Fibroblast of upper back skin (primary cell): ENCODE results near the gene ZFC3H1.
"Not testable (repeated sequence)": the region's sequence is repeated elsewhere in the genome, so short reads cannot be mapped to it uniquely, and the experiment has no call there.

Experiments
- DNase-seq: peaks from one replicate; pipeline ENCODE4 v3.0.0-alpha.2; 2013

Gene ZFC3H1

GRCh38 chr12:71663561-71664410, at the start of gene ZFC3H1, which contains the start of gene THAP2:
TSS of gene ZFC3H1 (minus strand) at chr12:71663848. CDS start at chr12:71663610, 238 bp downstream.
TSS of gene THAP2 (plus strand) at chr12:71664301. CDS start at chr12:71664510, 209 bp downstream.
- peak; percentile 100 for DNase-seq

- DNase-seq = peak; percentile 90
Observed at GRCh38 chr12:71710276-71711125, 46.9 kb upstream of the ZFC3H1 start.

- DNase-seq = peak; percentile 34
Observed at GRCh38 chr12:71708658-71709057, 45.0 kb upstream of the ZFC3H1 start.

GRCh38 chr12:71704920-71705319, 41.3 kb upstream of the ZFC3H1 start:
- no peak for DNase-seq

- DNase-seq = no peak
Observed at GRCh38 chr12:71703206-71703605, 39.6 kb upstream of the ZFC3H1 start.

- no peak for DNase-seq
Observed at GRCh38 chr12:71702590-71702989, 38.9 kb upstream of the ZFC3H1 start.

DNA sequence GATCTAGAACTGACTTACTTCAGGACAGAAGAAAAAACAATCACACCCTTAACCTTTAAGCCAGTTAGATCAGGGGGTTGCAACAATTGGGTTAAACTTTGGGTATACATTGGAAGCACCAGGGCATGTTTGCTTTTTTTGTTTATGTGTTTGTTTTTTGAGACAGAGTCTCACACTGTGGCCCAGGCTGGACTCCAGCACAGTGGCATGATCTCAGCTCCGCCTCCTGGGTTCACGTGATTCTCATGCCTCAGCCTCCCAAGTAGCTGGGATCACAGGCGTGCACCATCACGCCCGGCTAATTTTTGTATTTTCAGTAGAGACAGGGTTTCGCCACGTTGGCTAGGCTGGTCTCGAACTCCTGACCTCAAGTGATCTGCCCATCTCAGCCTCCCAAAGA, 38.5 kb upstream of the ZFC3H1 start:
- DNase-seq = not testable (repeated sequence)

GRCh38 chr12:71695782-71696181, 32.1 kb upstream of the ZFC3H1 start:
- DNase-seq = no peak

DNA sequence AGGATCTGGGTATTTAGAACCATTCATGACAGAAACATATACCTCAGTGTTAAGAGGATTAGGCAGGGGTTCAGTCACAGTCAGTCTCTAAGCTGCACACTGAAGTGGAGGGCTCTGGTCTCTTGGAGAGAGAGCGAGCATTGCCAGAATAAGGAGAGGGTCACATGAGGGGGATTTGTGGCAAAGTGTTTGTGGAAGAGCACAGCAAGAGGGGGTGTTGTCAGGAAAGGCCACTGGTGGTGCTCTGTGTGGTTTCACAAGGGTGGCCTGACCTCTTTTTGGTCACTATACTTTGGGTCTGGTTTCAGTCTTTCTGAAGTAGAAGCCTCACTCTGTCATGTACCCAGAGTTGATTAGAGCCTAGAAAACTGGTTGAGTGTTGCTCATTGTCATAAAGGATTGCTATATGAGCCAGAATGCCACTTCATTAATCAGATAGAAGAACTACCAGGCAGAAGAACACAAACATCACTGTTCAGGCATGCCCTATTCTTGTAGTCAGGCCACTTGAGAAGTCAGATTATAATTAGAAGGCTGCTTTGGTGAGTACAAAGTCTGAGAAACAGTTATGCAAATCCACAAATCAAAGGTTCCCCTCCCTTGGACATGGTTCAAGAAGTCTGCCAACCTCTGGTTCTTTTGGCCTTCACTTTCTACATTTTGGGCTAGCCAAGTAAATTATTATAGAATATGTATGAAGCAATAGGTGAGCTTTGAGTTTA, 30.6 kb upstream of the ZFC3H1 start:
- DNase-seq = no peak

- not testable (repeated sequence) for DNase-seq
Observed at GRCh38 chr12:71693651-71694050, 30.0 kb upstream of the ZFC3H1 start.

DNA sequence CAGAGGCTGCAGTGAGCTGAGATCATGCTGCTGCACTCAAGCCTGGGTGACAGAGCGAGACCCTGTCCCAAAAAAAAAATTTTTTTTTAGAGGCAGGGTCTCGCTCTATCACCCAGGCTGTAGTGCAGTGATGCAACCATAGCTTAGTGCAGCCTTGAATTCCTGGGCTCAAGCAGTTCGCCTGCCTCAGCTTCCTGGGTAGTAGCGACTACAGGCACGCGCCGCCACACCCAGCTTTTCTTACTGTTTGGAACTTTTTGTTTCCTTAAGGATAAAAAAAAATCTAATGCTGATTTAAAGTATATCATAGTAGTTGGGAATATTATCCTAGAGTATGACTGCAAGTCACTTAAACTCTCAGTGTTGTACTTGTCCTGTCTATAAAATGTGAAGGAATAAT, 29.5 kb upstream of the ZFC3H1 start:
- DNase-seq = no peak

GRCh38 chr12:71691504-71692129, 28.0 kb upstream of the ZFC3H1 start:
- no peak for DNase-seq

DNA sequence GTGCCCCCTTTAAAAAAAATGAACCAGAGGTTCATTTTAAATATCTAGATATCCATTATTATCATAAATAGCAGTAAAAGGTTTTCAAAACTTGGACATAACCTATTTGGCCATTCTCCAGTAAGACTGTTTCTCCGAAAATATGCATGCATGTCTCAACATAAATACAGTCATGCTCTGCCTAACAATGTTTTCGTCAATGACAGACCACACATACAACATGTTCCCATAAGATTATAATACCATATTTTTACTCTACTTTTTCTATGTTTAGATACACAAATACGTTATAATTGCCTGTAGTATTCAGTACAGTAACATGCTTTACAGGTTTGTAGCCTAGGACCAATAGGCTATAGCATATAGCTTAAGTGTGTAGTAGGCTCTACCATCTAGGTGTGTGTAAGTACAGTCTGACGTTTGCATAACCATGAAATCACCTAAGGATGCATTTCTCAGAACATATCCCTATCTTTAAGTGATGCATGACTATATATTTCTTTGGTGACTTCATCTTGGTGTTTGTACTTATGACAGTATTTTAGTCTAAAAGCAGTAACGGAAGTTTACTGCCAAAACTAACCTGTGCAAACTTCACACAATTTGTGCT, 25.4 kb upstream of the ZFC3H1 start:
- DNase-seq = no peak

GRCh38 chr12:71687172-71687571, 23.5 kb upstream of the ZFC3H1 start:
- not testable (repeated sequence) for DNase-seq

GRCh38 chr12:71686658-71687025, 23.0 kb upstream of the ZFC3H1 start:
- DNase-seq = no peak

DNA sequence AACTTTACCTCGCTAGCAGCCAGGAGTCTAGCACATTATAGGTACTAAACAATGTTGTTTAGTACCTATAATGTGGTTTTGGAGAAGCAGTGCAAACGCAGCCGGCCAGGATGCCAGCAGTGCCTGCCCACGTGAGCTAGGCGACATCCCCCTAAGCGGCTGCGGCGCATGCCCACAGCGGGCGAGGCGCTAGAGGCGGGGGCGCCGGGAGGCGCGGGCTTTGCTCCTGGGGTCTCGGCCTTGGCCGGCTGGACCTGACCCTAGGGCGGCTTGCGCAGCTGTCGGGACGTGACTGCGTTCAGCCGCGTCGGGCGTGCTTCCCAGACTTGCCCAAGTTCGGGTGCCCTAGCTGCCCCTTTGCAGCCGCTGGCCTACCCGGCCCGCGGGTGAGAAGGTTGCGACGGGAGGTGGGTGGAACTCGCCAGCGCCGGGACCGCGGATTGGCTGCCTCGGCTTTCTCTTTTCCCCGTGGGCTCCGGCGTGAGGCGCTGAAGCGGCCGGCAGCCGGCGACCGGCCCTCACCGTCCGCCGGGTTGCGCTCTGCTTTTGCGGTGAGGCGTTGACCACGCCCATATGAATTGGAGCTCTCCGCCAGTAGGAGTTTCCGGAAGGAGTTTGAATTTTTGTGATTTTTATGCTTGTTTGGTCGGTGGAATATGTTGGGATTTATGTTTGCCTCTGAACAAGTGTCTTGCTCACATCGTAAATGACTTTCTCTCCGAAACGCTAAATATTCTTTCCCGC, 22.4 kb upstream of the ZFC3H1 start, which contains the start of gene TMEM19:
Gene TMEM19 (plus strand): TSS at position 169 of the 744 bp plus-strand sequence. CDS start 599 bp downstream, outside the sequence.
- peak; percentile 89 for DNase-seq

GRCh38 chr12:71685312-71685906, 21.8 kb upstream of the ZFC3H1 start:
- DNase-seq = no peak

GRCh38 chr12:71684081-71684480, 20.4 kb upstream of the ZFC3H1 start:
- DNase-seq = no peak

- DNase-seq = peak; percentile 46
Observed at GRCh38 chr12:71683633-71684032, 20.0 kb upstream of the ZFC3H1 start.

- DNase-seq = no peak
Observed at GRCh38 chr12:71682466-71682865, 18.8 kb upstream of the ZFC3H1 start.

DNA sequence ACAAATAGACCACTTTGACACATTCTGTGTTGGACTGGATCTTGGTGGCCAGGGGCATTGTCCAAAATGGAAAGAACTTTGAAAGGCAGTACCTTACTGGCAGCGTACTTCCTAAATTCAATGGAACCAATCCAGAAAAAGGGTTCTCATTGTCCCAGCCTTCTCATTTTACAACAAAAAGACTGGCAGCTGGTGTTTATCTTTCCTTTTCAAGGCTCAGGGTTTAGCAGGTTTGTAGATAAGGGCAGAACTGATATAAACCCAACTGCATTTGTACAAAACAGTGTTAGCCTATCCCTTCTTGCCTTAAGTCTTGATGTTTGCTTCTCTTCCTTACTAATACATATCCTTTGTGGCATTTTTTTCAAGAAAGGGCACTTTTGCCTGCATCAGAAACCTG, 8.2 kb upstream of the ZFC3H1 start:
- no peak for DNase-seq
